GM19351 (cell line): ENCODE results near the gene OR3A3.
"Not testable (repeated sequence)": the region's sequence is repeated elsewhere in the genome, so short reads cannot be mapped to it uniquely, and the experiment has no call there.

Experiments used
- ATAC-seq: cut with Tn5 transposase; IDR thresholded peaks from one replicate; pipeline ENCODE4 v1.9.1; 2021; ENCODE audit warnings: mild to moderate bottlenecking, moderate library complexity; ENCODE audit not compliant: unreplicated experiment

Gene OR3A3

GRCh38 chr17:3411070-3411469, at the start of gene OR3A3:
OR3A3 (plus strand) TSS chr17:3411370.
- no peak for ATAC-seq

DNA sequence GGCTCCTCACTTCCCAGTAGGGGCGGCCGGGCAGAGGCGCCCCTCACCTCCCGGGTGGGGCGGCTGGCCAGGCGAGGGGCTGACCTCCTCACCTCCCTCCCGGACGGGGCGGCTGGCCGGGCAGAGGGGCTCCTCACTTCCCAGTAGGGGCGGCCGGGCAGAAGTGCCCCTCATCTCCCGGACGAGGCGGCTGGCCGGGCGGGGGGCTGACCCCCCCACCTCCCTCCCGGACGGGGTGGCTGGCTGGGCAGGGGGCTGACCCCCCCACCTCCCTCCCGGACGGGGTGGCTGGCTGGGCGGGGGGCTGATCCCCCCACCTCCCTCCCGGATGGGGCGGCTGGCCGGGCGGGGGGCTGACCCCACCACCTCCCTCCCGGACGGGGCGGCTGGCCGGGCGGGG, 40.0 kb upstream of the OR3A3 start:
- ATAC-seq = not testable (repeated sequence)

- no peak for ATAC-seq
Measured at GRCh38 chr17:3378321-3378720, 32.8 kb upstream of the OR3A3 start.

DNA sequence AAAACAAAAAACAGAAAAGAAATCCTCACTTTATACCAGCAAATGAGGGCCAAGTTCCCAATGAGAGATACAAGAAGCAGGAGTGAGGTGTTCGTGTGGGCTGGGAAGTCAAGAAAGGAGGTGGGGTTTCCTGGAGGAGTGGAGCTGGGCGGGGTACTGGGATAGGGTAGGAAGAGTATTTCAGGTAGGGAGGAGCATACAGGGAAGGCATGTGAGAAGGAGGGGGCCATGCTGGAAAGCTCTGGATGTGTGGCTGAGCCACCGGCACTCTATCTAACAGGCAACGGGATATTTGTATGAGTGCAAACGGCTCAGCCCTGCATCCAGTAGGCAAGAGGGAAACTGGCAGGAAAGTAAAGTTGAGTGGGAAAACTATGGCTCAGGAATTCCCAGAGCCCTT, 29.2 kb upstream of the OR3A3 start:
- ATAC-seq = no peak

GRCh38 chr17:3385869-3386816, 25.0 kb upstream of the OR3A3 start, which contains the start of gene OR3A2:
OR3A2 (minus strand) TSS chr17:3386308.
- ATAC-seq = no peak

- ATAC-seq = no peak
Measured at GRCh38 chr17:3389791-3390190, 21.4 kb upstream of the OR3A3 start.

- not testable (repeated sequence) for ATAC-seq
Measured at GRCh38 chr17:3397801-3398200, 13.4 kb upstream of the OR3A3 start.

DNA sequence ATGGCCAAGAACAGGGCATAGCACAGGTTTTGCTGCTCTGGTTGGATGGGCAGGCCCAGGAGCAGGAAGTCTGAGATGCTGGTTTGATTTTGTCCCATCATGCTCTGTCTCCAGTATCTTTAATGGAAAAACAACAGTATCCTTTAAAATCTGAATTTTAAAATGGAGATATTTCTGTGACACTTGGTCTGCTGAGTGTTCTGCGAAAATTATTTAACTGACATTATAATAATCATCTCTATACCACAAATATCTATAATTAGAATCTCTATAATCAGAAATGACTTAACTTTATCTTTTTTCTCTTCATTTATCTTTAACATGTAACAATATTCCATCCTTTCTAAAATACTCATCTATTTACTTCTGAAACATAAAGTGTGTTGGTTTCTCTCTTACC, 12.9 kb upstream of the OR3A3 start, which contains the start of gene OR1E1:
Gene OR1E1 (minus strand): TSS at position 101 of the 400 bp plus-strand sequence. CDS start 0 bp downstream, at position 101.
- ATAC-seq = no peak

- ATAC-seq = no peak
Measured at GRCh38 chr17:3400055-3400454, 11.1 kb upstream of the OR3A3 start.

- ATAC-seq = no peak
Measured at GRCh38 chr17:3401786-3402185, 9.4 kb upstream of the OR3A3 start.

GRCh38 chr17:3403856-3404255, 7.3 kb upstream of the OR3A3 start:
- ATAC-seq = not testable (repeated sequence)

DNA sequence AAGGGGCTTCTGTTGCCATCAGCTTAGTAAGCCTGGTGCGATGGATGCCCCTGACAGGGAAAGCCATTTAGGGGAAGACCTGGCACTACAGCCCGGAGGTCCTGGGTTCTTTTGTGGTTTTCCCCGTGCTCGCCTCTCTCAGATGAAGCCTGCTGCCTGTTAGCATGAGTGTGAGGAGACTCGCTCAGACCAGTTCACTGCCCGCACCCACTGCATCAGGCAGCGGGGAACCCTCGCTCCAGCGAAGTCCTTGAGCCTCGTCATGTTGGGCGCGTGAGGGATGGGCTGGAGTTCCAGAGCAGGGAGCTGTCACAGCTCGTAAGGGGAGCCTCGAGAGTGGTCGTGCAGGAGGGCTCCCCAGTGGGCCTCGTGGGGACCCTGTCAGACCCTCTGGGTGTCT, 1.0 kb downstream of the OR3A3 start:
- not testable (repeated sequence) for ATAC-seq

DNA sequence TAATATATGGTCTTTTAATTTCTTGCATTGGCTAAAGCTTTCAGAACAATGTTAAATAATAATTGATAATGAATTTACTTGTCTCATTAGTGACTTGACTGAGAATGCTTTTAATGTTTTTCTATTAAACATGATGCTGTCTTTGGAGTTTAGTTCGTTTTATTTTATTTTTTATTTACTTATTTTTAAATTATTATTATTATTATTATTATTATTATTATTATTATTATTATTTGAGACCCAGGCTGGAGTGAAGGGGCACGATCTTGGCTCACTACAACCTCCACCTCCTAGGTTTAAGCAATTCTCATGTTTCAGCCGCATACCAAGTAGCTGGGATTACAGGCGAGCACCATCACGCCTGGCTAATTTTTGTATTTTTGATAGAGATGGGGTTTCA, 4.4 kb downstream of the OR3A3 start:
- ATAC-seq = no peak

DNA sequence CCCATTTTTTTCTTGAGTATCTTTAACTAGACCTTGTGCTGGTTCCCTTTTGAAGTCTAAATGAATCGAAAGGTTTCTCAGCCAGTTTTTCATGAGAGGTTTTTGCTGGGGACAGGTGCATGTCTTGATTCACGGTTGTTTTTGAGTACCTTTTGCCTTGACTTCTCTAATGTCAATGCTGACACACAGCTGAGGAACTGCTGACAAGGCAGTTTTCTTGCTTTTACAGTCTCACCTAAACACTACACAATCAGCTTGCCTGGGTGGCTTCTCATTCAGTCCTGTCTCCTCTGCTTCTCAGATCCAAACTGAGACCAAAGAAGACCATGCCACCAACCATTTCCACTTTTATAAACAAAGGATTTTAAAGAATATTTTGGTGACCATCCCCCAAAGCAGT, 7.1 kb downstream of the OR3A3 start:
- no peak for ATAC-seq

- not testable (repeated sequence) for ATAC-seq
Measured at GRCh38 chr17:3433215-3433614, 22.0 kb downstream of the OR3A3 start.

DNA sequence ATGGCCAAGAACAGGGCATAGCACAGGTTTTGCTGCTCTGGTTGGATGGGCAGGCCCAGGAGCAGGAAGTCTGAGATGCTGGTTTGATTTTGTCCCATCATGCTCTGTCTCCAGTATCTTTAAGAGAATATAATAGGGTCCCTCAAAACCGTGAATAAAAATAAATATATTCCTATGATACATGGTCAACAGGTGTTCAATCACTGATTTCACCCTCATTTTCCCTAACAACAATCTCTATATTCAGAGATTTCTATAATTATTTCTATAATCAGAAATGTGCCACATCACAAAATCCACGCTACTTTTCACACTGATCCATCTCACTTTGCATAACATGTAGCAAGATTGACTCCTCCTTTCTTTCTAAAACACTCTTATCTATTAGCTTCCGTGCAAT, 22.6 kb downstream of the OR3A3 start, which contains the start of gene OR1E2:
Gene OR1E2 (minus strand): TSS at position 101 of the 400 bp plus-strand sequence. CDS start 0 bp downstream, at position 101.
- ATAC-seq = no peak

GRCh38 chr17:3438368-3438767, 27.2 kb downstream of the OR3A3 start:
- ATAC-seq = no peak

GRCh38 chr17:3440451-3440850, 29.3 kb downstream of the OR3A3 start:
- ATAC-seq = no peak

GRCh38 chr17:3447625-3448024, 36.5 kb downstream of the OR3A3 start:
- no peak for ATAC-seq

- ATAC-seq = no peak
Measured at GRCh38 chr17:3448059-3448665, 37.0 kb downstream of the OR3A3 start.

DNA sequence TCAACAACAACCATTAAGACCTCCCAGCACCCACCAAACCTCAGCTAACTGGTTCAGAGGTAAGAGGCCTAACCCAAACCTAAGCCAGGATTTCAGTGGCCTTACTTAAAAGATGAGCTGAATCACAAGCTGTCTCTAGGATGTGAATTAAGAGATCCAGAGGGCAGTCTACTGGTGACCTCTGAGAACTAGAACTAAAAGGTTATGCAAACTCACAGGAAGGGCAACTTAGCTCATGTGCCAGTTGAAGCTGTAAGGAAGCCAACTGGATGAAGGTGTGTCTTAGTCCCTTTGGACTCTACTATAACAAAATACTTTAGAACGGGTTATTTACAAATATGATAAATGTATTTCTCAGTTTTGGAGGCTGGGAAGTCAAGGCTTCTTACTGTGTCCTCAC, 55.2 kb downstream of the OR3A3 start:
- not testable (repeated sequence) for ATAC-seq

DNA sequence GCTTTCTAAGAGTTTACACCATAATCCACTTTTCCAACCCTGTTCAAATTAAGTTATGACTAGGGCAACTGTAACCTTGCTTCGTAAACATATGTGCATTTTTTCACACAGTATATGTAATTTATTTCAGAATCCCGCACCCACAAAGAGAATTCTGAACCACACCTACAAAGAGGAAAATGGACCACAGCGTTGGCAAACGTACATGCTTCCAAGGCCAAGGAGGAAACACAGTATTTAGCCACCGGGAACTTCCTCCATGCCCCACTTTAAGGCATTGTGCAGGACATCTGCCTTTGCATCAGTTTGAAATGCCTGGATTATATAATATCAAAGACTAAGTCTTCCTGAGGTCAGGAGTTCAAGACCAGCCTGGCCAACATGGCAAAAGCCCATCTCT, 58.4 kb downstream of the OR3A3 start:
- no peak for ATAC-seq
